DOHH2 (cell line): ENCODE results near the gene POLR2I.

Source experiments
- CTCF ChIP-seq: fragments of 200-600 bp; sonication (generic); IDR thresholded peaks from one replicate; pipeline ENCODE4 v1.5.1; 2014; ENCODE audit warnings: antibody characterized with exemption, mild to moderate bottlenecking, low read depth, low read length; ENCODE audit not compliant: poor library complexity, severe bottlenecking
- EZH2phosphoT487 ChIP-seq: fragments of 200-600 bp; sonication (generic); IDR thresholded peaks from 2 replicates; pipeline ENCODE4 v1.6.1; 2017; ENCODE audit warnings: borderline replicate concordance, mild to moderate bottlenecking, antibody characterized with exemption, low read length, moderate library complexity, mixed read lengths

- no peak for TF ChIP-seq CTCF
- TF ChIP-seq EZH2phosphoT487 = no peak
Observed at GRCh38 chr19:36150586-36150985, 35.9 kb upstream of the POLR2I start.
